ENCODE measurements around the gene RSPH1. TPM values are rescaled to one million over a fixed set of nuclear protein-coding genes. Genes with fewer than 3 reads are reported as not detected.

RSPH1 gene
- total and polyA plus RNA-seq, 2 of the 8 experiments (the other 6 are each of a cell fraction or from before 2014, with no cell fraction given): 0.24 TPM; not detected in 1

DNA sequence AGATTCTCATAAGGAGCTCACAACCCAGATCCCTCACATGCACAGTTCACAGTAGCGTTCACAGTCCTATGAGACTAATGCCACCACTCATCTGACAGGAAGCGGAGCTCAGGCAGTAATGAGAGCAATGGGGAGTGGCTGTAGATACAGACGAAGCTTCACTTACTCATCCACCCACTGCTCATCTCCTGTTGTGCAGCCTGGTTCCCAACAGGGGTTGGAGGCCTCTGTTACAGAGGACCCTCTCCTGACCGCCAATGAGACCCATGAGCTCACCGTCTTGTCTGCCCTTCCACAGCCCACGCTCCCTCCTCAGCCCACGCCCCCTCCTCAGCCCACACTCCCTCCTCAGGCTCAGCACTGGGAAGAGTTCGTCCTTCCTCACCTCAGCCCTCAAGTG is 39.6 kb downstream of the RSPH1 start:
- H4K91ac ChIP-seq (replicated peaks; ENCODE audit: insufficient read length, low read length): no peak overlapping the region
- H3K56ac ChIP-seq (replicated peaks; ENCODE audit: insufficient read length, low read depth, low read length): no peak overlapping the region
- 77% methylated on average over 7 of the region's 8 CpGs; no CpG with 5 or more reads in 1 of the 2 experiments for WGBS, 2 experiments (ENCODE audit: extremely low coverage in 1 of 2, insufficient coverage in 1 of 2, insufficient read length in 1 of 2, insufficient replicate concordance in 2 of 2, low coverage in 1 of 2, low lambda C conversion rate in 2 of 2, missing lambda C conversion rate in 1 of 2)
- no peaks in the 10 kb centered on the region for H3K79me1 ChIP-seq (ENCODE audit: low read depth, low read length)
- no peak for FAIRE-seq
- no peaks in the 10 kb centered on the region for H3K23me2 ChIP-seq (ENCODE audit: low read depth, low read length)
- no peak overlapping the region for H2AFZ ChIP-seq (ENCODE audit: low read length)
- H2BK5ac ChIP-seq (ENCODE audit: low read depth, low read length): no peak overlapping the region
- no peak overlapping the region for H4K5ac ChIP-seq (ENCODE audit: insufficient read length, low read depth, low read length)
- peaks cover 0 to 2% (median 0%) of the 10 kb centered on the region in 4 experiments; a peak in 2 of 7 replicates for H3K4me1 ChIP-seq (replicated peaks in 1 of 4; ENCODE audit: control insufficient read depth in 3 of 4, insufficient read depth in 4 of 4, low read length in 3 of 4)
- ChIA-PET POLR2A (ENCODE audit: partially characterized antibody) (interaction anchor here (1.2 kb wide), 2 partner anchors 37 to 81 kb away, joined by 3 to 4 read pairs; no protein-coding TSS in a partner anchor), CTCF (ENCODE audit: partially characterized antibody) (interaction anchor here (0.7 to 1.2 kb wide), 7 partner anchors 11 to 145 kb away, joined by 3 to 4 read pairs (median 3); no protein-coding TSS in a partner anchor)
- H2AK5ac ChIP-seq (ENCODE audit: low read depth, low read length): no peak overlapping the region
- peaks cover 2 to 3% of the 10 kb centered on the region in 2 experiments; a peak in 1 of 4 replicates for H3K9me3 ChIP-seq (ENCODE audit: insufficient read depth in 2 of 2, low read depth in 1 of 2, low read length in 1 of 2)
- H3K14ac ChIP-seq (ENCODE audit: insufficient read length): no peak overlapping the region
- no peaks in the 10 kb centered on the region for H3K36me3 ChIP-seq (ENCODE audit: control insufficient read depth in 2 of 4, insufficient read depth in 4 of 4, low read length in 3 of 4)
- no peak overlapping the region for H3K18ac ChIP-seq (ENCODE audit: extremely low read depth, low read length)
- no peak overlapping the region; the same call in 1 of the 2 replicates for H2BK12ac ChIP-seq (ENCODE audit: low read depth, low read length)
- H4K8ac ChIP-seq (ENCODE audit: extremely low read depth, insufficient read depth, low read length): no peak overlapping the region
- no peak overlapping the region for H3K4me2 ChIP-seq (ENCODE audit: insufficient read depth in 1 of 2, low read depth in 2 of 2, low read length in 2 of 2)
- H2BK20ac ChIP-seq (ENCODE audit: low read length): no peak overlapping the region
- H3K4me3 ChIP-seq (ENCODE audit: extremely low read depth in 1 of 4, insufficient read depth in 2 of 4, low read depth in 3 of 4, low read length in 4 of 4): no peak overlapping the region
- H3K4ac ChIP-seq (replicated peaks; ENCODE audit: insufficient read length, low read depth, low read length): no peak overlapping the region
- H4K20me1 ChIP-seq (replicated peaks in 1 of 2; ENCODE audit: control insufficient read depth in 1 of 2, insufficient read depth in 2 of 2, low read length in 2 of 2): no peaks in the 10 kb centered on the region
- no peak overlapping the region for H3K23ac ChIP-seq (ENCODE audit: insufficient read length)
- no peak overlapping the region for H2BK120ac ChIP-seq (replicated peaks; ENCODE audit: low read depth, low read length)
- DNase-seq (ENCODE audit: low read depth in 1 of 2, low spot score in 2 of 2): no peak
- no peak overlapping the region for H3K9ac ChIP-seq (replicated peaks in 1 of 4; ENCODE audit: extremely low read depth in 1 of 4, low read depth in 3 of 4, low read length in 3 of 4)
- H2BK15ac ChIP-seq (ENCODE audit: low read length): no peak overlapping the region
- H3K27ac ChIP-seq (ENCODE audit: low read depth, low read length): no peak overlapping the region
- H3K27me3 ChIP-seq (replicated peaks in 1 of 4; ENCODE audit: control insufficient read depth in 3 of 4, extremely low read depth in 1 of 4, insufficient read depth in 3 of 4, low read length in 3 of 4): no peaks in the 10 kb centered on the region
- H3K79me2 ChIP-seq (ENCODE audit: control insufficient read depth in 1 of 2, insufficient read depth in 2 of 2, low read length in 2 of 2): no peaks in the 10 kb centered on the region
- TF ChIP-seq BCL11A (IDR thresholded peaks at IDR 0.05; ENCODE audit: low read depth in 2 of 2, low read length in 2 of 2): no peak
- TF ChIP-seq BACH1 (IDR thresholded peaks at IDR 0.05; ENCODE audit: low read length): no peak
- TF ChIP-seq CHD1 (IDR thresholded peaks at IDR 0.05; ENCODE audit: low read depth, low read length): no peak
- TF ChIP-seq TAF1 (IDR thresholded peaks at IDR 0.05; ENCODE audit: low read depth, low read length): no peak
- TF ChIP-seq JUN (IDR thresholded peaks at IDR 0.05; ENCODE audit: low read depth, low read length): no peak
- no peak for TF ChIP-seq EGR1 (IDR thresholded peaks at IDR 0.05; ENCODE audit: borderline replicate concordance, low read depth, low read length)
- no peak for TF ChIP-seq ATF2 (IDR thresholded peaks at IDR 0.05; ENCODE audit: low read length)
- TF ChIP-seq POLR2A (IDR thresholded peaks at IDR 0.05; ENCODE audit: control extremely low read depth in 1 of 2, low read depth in 2 of 2, low read length in 2 of 2): no peak
- no peak for TF ChIP-seq BRCA1 (IDR thresholded peaks at IDR 0.05; ENCODE audit: low read depth, low read length)
- TF ChIP-seq, protein P1, sequence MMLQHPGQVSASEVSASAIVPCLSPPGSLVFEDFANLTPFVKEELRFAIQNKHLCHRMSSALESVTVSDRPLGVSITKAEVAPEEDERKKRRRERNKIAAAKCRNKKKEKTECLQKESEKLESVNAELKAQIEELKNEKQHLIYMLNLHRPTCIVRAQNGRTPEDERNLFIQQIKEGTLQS (IDR thresholded peaks at IDR 0.05; ENCODE audit: insufficient read depth, low read depth, low read length): no peak
- TF ChIP-seq ASH2L (IDR thresholded peaks at IDR 0.05; ENCODE audit: low read length): no peak
- TF ChIP-seq CEBPB (IDR thresholded peaks at IDR 0.05; ENCODE audit: low read depth, low read length): no peak
- no peak for TF ChIP-seq SIN3A (conservative IDR thresholded peaks at IDR 0.05 in 1 of 2, IDR thresholded peaks at IDR 0.05 in 1 of 2; ENCODE audit: low read depth in 1 of 2, low read length in 2 of 2)

Measured in H1 (cell line).